ENCODE data around the gene TTC3. TPM values are rescaled to one million over a fixed set of nuclear protein-coding genes. Genes with fewer than 3 reads are reported as not detected.

The TTC3 gene
- total RNA-seq, 1 experiment from 2014 or later: 92.8 TPM

DNA sequence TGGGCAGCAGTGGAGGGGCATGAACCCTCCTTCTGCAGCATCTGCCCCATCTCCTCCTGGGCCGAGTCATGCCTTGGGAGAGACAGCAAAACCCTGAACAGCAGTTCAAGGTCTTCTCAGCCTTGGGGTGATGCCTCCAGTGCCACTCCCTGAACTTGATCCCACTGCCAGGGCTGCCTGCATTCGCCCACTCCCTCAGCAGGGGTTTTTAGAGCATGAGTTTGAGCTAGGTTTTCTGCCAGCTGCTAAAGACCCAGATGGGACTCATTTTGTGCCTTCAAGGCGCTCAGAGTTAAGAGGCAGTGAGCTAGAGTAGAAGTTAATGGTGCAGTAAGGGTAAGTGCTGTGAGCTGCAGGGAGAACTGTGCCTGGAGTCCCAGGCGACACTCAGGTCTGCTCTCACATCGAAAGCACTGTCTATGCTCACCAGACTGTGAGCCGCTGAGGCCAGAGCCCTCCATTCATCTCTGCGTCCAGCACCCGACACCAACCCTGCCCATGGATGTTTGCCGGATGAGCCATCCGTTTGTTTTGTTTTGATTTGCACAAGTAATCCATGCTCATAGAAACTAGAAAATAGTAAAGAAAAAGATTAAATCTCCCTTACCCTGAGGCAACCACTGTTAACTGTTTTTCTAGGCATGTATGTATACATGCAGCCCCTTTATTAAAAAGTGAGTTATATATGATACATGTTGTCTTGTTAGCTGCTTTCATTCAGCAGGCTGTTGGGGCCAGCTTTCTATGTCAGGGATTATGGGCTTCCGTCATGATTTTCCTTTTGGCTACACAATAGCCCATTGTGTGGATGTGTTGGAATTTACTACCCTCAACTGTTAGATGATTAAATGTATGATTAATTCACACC lies 126.2 kb downstream of the TTC3 start:
- H3K9me3 Mint-ChIP-seq (ENCODE audit: unreplicated experiment): no peaks in the 10 kb centered on the region
- DNase-seq: no peak
- TF ChIP-seq CTCF (IDR thresholded peaks at IDR 0.05; ENCODE audit: insufficient read depth in 1 of 2, low read depth in 1 of 2, low read length in 1 of 2, severe bottlenecking in 1 of 2, unreplicated experiment in 1 of 2): no peak
- no peaks in the 10 kb centered on the region for H3K4me1 ChIP-seq
- BruUV-seq (replicated peaks): no TSS peak
- POLR2A ChIA-PET: no interaction called here
- H3K27me3 Mint-ChIP-seq (ENCODE audit: insufficient read depth, unreplicated experiment): no peaks in the 10 kb centered on the region
- H3K27ac Mint-ChIP-seq (ENCODE audit: unreplicated experiment): no peak overlapping the region
- CTCF ChIA-PET: no interaction called here
- peaks cover 3% of the 10 kb centered on the region; the same call in 1 of the 2 replicates for H3K36me3 ChIP-seq (ENCODE audit: control insufficient read depth, insufficient read depth, low read length)
- H3K36me3 Mint-ChIP-seq (ENCODE audit: insufficient read depth, unreplicated experiment): peaks cover 81% of the 10 kb centered on the region
- no peak overlapping the region for H3K4me3 ChIP-seq (ENCODE audit: low read depth, low read length)
- intact Hi-C loops (cut with micrococcal nuclease; ENCODE audit: unreplicated experiment): no loop called here
- no peaks in the 10 kb centered on the region for H3K27me3 ChIP-seq (replicated peaks; ENCODE audit: control insufficient read depth, insufficient read depth, low read length)
- no peak overlapping the region for H3K4me3 Mint-ChIP-seq (ENCODE audit: unreplicated experiment)
- H3K4me1 Mint-ChIP-seq (ENCODE audit: low read depth, unreplicated experiment): no peaks in the 10 kb centered on the region
- no peaks in the 10 kb centered on the region for H3K9me3 ChIP-seq

GRCh38 chr21:37200641-37201480 lies 127.8 kb downstream of the TTC3 start:
- intact Hi-C loops (cut with micrococcal nuclease; ENCODE audit: unreplicated experiment): no loop called here
- H3K27me3 Mint-ChIP-seq (ENCODE audit: insufficient read depth, unreplicated experiment): no peaks in the 10 kb centered on the region

More at GRCh38 chr21:37200641-37201480, 127.8 kb downstream of the TTC3 start:
- ChIA-PET POLR2A (no interaction called here), CTCF (no interaction called here)
- no peaks in the 10 kb centered on the region for H3K9me3 ChIP-seq
- Mint-ChIP-seq H3K4me3 (ENCODE audit: unreplicated experiment) (no peak overlapping the region), H3K27ac (ENCODE audit: unreplicated experiment) (no peak overlapping the region), H3K9me3 (ENCODE audit: unreplicated experiment) (no peaks in the 10 kb centered on the region), H3K36me3 (ENCODE audit: insufficient read depth, unreplicated experiment) (peaks cover 78% of the 10 kb centered on the region), H3K4me1 (ENCODE audit: low read depth, unreplicated experiment) (no peaks in the 10 kb centered on the region)
- no peaks in the 10 kb centered on the region for H3K27me3 ChIP-seq (replicated peaks; ENCODE audit: control insufficient read depth, insufficient read depth, low read length)
- H3K4me1 ChIP-seq: no peaks in the 10 kb centered on the region
- DNase-seq: no peak
- H3K36me3 ChIP-seq (ENCODE audit: control insufficient read depth, insufficient read depth, low read length): peaks cover 3% of the 10 kb centered on the region; the same call in 1 of the 2 replicates
- BruUV-seq (replicated peaks): no TSS peak
- no peak overlapping the region for H3K4me3 ChIP-seq (ENCODE audit: low read depth, low read length)
- TF ChIP-seq CTCF (IDR thresholded peaks at IDR 0.05; ENCODE audit: insufficient read depth in 1 of 2, low read depth in 1 of 2, low read length in 1 of 2, severe bottlenecking in 1 of 2, unreplicated experiment in 1 of 2): no peak

Data from Caco-2 (cell line).